H9 (cell line): ENCODE results near the gene KCNAB3. TPM values are rescaled to one million over a fixed set of nuclear protein-coding genes. Genes with fewer than 3 reads are reported as not detected.

Experiments used
- DNase-seq: peaks from one replicate; pipeline ENCODE4 v3.0.0-alpha.2; 2017
- H2AFZ ChIP-seq: one replicate; pipeline ENCODE4 v1.6.1; 2013; ENCODE audit warnings: mild to moderate bottlenecking, low read length, control low read depth, moderate library complexity
- H2AK5ac ChIP-seq: 2 replicates; pipeline ENCODE4 v1.6.1; 2013; ENCODE audit warnings: low read length, control low read depth, mixed read lengths; ENCODE audit not compliant: insufficient read length
- H2BK120ac ChIP-seq: one replicate; pipeline ENCODE4 v1.6.1; 2013; ENCODE audit warnings: low read depth, mild to moderate bottlenecking, low read length, control low read depth, inconsistent platforms; ENCODE audit not compliant: poor library complexity, severe bottlenecking
- H2BK12ac ChIP-seq: 2 replicates; pipeline ENCODE4 v1.6.1; 2013; ENCODE audit warnings: low read length, control low read depth, mixed read lengths, low read depth; ENCODE audit not compliant: insufficient read length
- H2BK15ac ChIP-seq: 2 replicates; pipeline ENCODE4 v1.6.1; 2013; ENCODE audit warnings: low read depth, low read length, control low read depth
- H2BK20ac ChIP-seq: one replicate; pipeline ENCODE4 v1.6.1; 2013; ENCODE audit warnings: low read depth, mild to moderate bottlenecking, low read length, control low read depth, inconsistent platforms; ENCODE audit not compliant: poor library complexity, severe bottlenecking
- H2BK5ac ChIP-seq: 2 replicates; pipeline ENCODE4 v1.6.1; 2013; ENCODE audit warnings: low read length, control low read depth, mixed read lengths; ENCODE audit not compliant: insufficient read length
- H3K14ac ChIP-seq: 2 replicates; pipeline ENCODE4 v1.6.1; 2013; ENCODE audit warnings: low read length, control low read depth; ENCODE audit not compliant: insufficient read depth
- H3K18ac ChIP-seq: 2 replicates; pipeline ENCODE4 v1.6.1; 2013; ENCODE audit warnings: low read depth, mild to moderate bottlenecking, mixed read lengths, low read length, control low read depth; ENCODE audit not compliant: insufficient read length
- H3K23ac ChIP-seq: 2 replicates; pipeline ENCODE4 v1.6.1; 2013; ENCODE audit warnings: low read length, control low read depth, mixed read lengths, low read depth; ENCODE audit not compliant: insufficient read length
- H3K23me2 ChIP-seq: 2 replicates; pipeline ENCODE4 v1.6.1; 2013; ENCODE audit warnings: low read depth, mild to moderate bottlenecking, mixed read lengths, low read length, control low read depth; ENCODE audit not compliant: insufficient read length, poor library complexity, severe bottlenecking
- H3K27ac ChIP-seq: 2 replicates; pipeline ENCODE4 v1.5.1; 2013; ENCODE audit warnings: low read length, control low read depth, mixed read lengths, low read depth; ENCODE audit not compliant: insufficient read length
- H3K27me3 ChIP-seq: 2 replicates; pipeline ENCODE4 v1.6.1; 2013; ENCODE audit warnings: low read length, control low read depth, inconsistent platforms; ENCODE audit not compliant: insufficient read depth
- H3K4ac ChIP-seq: 2 replicates; pipeline ENCODE4 v1.6.1; 2013; ENCODE audit warnings: low read depth, mild to moderate bottlenecking, control low read depth, inconsistent platforms, low read length, moderate library complexity
- H3K4me1 ChIP-seq: 2 replicates; pipeline ENCODE4 v1.6.1; 2013; ENCODE audit warnings: low read length, control low read depth, inconsistent platforms; ENCODE audit not compliant: insufficient read depth
- H3K4me2 ChIP-seq: 2 replicates; pipeline ENCODE4 v1.6.1; 2013; ENCODE audit warnings: low read length, control low read depth, mixed read lengths; ENCODE audit not compliant: insufficient read length, insufficient read depth
- H3K56ac ChIP-seq: 2 replicates; pipeline ENCODE4 v1.6.1; 2013; ENCODE audit warnings: low read depth, mild to moderate bottlenecking, mixed read lengths, low read length, control low read depth; ENCODE audit not compliant: insufficient read length
- H3K79me1 ChIP-seq: 2 replicates; pipeline ENCODE4 v1.6.1; 2013; ENCODE audit warnings: low read depth, mild to moderate bottlenecking, moderate library complexity, low read length, control low read depth, inconsistent platforms; ENCODE audit not compliant: insufficient read depth, poor library complexity, severe bottlenecking
- H3K79me2 ChIP-seq: 2 replicates; pipeline ENCODE4 v1.6.1; 2013; ENCODE audit warnings: low read length, control low read depth, inconsistent platforms; ENCODE audit not compliant: insufficient read depth
- H3K9ac ChIP-seq: 2 replicates; pipeline ENCODE4 v1.6.1; 2013; ENCODE audit warnings: low read length, control low read depth, mixed read lengths; ENCODE audit not compliant: insufficient read length; ENCODE audit errors: extremely low read depth
- H3K9me3 ChIP-seq: one replicate; pipeline ENCODE4 v1.6.1; 2013; ENCODE audit warnings: low read depth, low read length, inconsistent platforms; ENCODE audit not compliant: control insufficient read depth
- H3T11ph ChIP-seq: one replicate; pipeline ENCODE4 v1.6.1; 2013; ENCODE audit warnings: mild to moderate bottlenecking, low read length, control low read depth, inconsistent platforms
- H4K20me1 ChIP-seq: one replicate; pipeline ENCODE4 v1.6.1; 2013; ENCODE audit not compliant: control insufficient read depth, insufficient read length, insufficient read depth
- H4K5ac ChIP-seq: 2 replicates; pipeline ENCODE4 v1.6.1; 2013; ENCODE audit warnings: low read depth, mild to moderate bottlenecking, mixed read lengths, low read length, control low read depth; ENCODE audit not compliant: insufficient read length
- H4K8ac ChIP-seq: replicated peaks from 2 replicates; pipeline ENCODE4 v1.6.1; 2013; ENCODE audit warnings: low read length, control low read depth, mixed read lengths, low read depth; ENCODE audit not compliant: insufficient read length
- H4K91ac ChIP-seq: 2 replicates; pipeline ENCODE4 v1.6.1; 2013; ENCODE audit warnings: low read depth, mild to moderate bottlenecking, moderate library complexity, mixed read lengths, low read length, control low read depth; ENCODE audit not compliant: insufficient read length
- H3K27ac Mint-ChIP-seq, 3 experiments: 2 replicates in 2 of 3; 3 replicates in 1 of 3; pipeline ENCODE4 v1.8.0; 2020 to 2021; ENCODE audit warnings: mixed read lengths in 3 of 3, mild to moderate bottlenecking in 1 of 3, moderate library complexity in 1 of 3
- H3K27me3 Mint-ChIP-seq: 2 replicates; pipeline ENCODE4 v1.8.0; 2021; ENCODE audit warnings: low read depth, mild to moderate bottlenecking, moderate library complexity, mixed read lengths
- H3K36me3 Mint-ChIP-seq, 3 experiments: 2 replicates in 2 of 3; 3 replicates in 1 of 3; pipeline ENCODE4 v1.8.0; 2020 to 2021; ENCODE audit warnings: low read depth in 3 of 3, mixed read lengths in 3 of 3; ENCODE audit not compliant: insufficient read depth in 1 of 3
- H3K4me1 Mint-ChIP-seq, 2 experiments: 2 replicates each; pipeline ENCODE4 v1.8.0; 2020; ENCODE audit warnings: mixed read lengths in 2 of 2
- H3K4me3 Mint-ChIP-seq, 2 experiments: 2 replicates in 1 of 2; 3 replicates in 1 of 2; pipeline ENCODE4 v1.8.0; 2020 to 2021; ENCODE audit warnings: mild to moderate bottlenecking in 2 of 2, mixed read lengths in 2 of 2, moderate library complexity in 1 of 2
- H3K9me3 Mint-ChIP-seq, 2 experiments: 2 replicates in 1 of 2; 3 replicates in 1 of 2; pipeline ENCODE4 v1.8.0; 2020; ENCODE audit warnings: mild to moderate bottlenecking in 2 of 2, mixed read lengths in 2 of 2, moderate library complexity in 1 of 2
- CTCF ChIP-seq: fragments of 200-600 bp; sonication (generic); conservative IDR thresholded peaks from 3 replicates; pipeline ENCODE4 v1.8.0; 2021; ENCODE audit warnings: antibody characterized with exemption, mild to moderate bottlenecking
- WGBS: extraction: QIAGEN DNeasy Blood & Tissue Kit; methylation state at CpG from one replicate; pipeline ENCODE4 v1.1.7; 2013; ENCODE audit warnings: missing lambda C conversion rate, low lambda C conversion rate, mixed read lengths; ENCODE audit not compliant: insufficient read length; ENCODE audit errors: extremely low coverage; 5-methylcytosine and 5-hydroxymethylcytosine counted together
- total RNA-seq: library from RNA; stranded (reverse); gene quantifications from 2 replicates; pipeline ENCODE4 v1.2.1, GENCODE V29; 2021

Gene KCNAB3
- total RNA-seq, 1 experiment from 2014 or later = 6.4 TPM

DNA sequence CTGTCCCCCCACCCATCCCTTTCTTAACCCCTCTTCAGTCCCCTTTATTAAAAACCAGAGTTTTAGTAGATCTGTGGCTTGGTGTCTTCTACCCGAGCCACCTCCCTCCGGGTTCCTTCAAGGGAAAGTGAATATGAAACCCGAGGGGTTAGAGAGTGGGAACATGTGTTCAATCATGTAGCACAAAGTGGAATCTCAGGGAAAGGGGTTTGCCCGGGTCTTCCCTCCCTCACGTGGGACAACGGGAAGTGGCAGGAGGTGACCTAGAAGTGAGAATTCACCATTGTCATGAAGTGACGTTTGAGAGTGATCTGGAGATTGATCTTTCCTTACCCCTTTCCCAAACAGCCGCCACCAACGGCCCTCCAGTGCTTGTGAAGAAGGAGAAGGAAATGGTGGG lies 18.5 kb downstream of the KCNAB3 start:
- WGBS = no CpG with 5 or more reads among the region's 9 CpGs
- H3K27me3 ChIP-seq = peaks cover 6% of the 10 kb centered on the region
- H3K14ac ChIP-seq = no peak overlapping the region
- no peak overlapping the region for H2BK5ac ChIP-seq
- H2AK5ac ChIP-seq = no peak overlapping the region
- no peak overlapping the region for H3T11ph ChIP-seq
- H3K79me1 ChIP-seq = no peaks in the 10 kb centered on the region
- H3K18ac ChIP-seq = no peak overlapping the region
- Mint-ChIP-seq H3K9me3 (no peaks in the 10 kb centered on the region), H3K27ac (no peak overlapping the region), H3K27me3 (peaks cover 18% of the 10 kb centered on the region), H3K4me1 (peaks cover 8% of the 10 kb centered on the region in 2 experiments), H3K4me3 (no peak overlapping the region), H3K36me3 (peaks cover 0 to 35% (median 8%) of the 10 kb centered on the region in 3 experiments; a peak in 5 of 7 replicates)
- H2BK12ac ChIP-seq = no peak overlapping the region
- H4K91ac ChIP-seq = no peak overlapping the region
- H2BK20ac ChIP-seq = no peak overlapping the region
- H3K4ac ChIP-seq = no peak overlapping the region
- no peak overlapping the region for H2AFZ ChIP-seq
- H3K27ac ChIP-seq = no peak overlapping the region
- H3K9me3 ChIP-seq = no peaks in the 10 kb centered on the region
- no peak for TF ChIP-seq CTCF
- no peak overlapping the region for H2BK120ac ChIP-seq
- H3K4me1 ChIP-seq = no peaks in the 10 kb centered on the region
- H4K20me1 ChIP-seq = no peaks in the 10 kb centered on the region
- H3K23me2 ChIP-seq = peaks cover 8% of the 10 kb centered on the region
- no peak overlapping the region for H4K5ac ChIP-seq
- no peak overlapping the region for H2BK15ac ChIP-seq
- H3K79me2 ChIP-seq = no peaks in the 10 kb centered on the region
- H4K8ac ChIP-seq = no peak overlapping the region
- H3K56ac ChIP-seq = no peak overlapping the region
- no peak for DNase-seq
- no peak overlapping the region for H3K9ac ChIP-seq
- H3K23ac ChIP-seq = no peak overlapping the region
- H3K4me2 ChIP-seq = no peak overlapping the region
